Stimulated activated CD4-positive, alpha-beta T cell treated with anti-CD3 and anti-CD28 coated beads, Interleukin-4, amount 100 ng/mL, for 1 hour (primary cell): ENCODE measurements around the gene DNLZ.

Experiments used
- DNase-seq: peaks from one replicate; pipeline ENCODE4 v3.0.0-alpha.2; 2020

DNLZ gene

DNA sequence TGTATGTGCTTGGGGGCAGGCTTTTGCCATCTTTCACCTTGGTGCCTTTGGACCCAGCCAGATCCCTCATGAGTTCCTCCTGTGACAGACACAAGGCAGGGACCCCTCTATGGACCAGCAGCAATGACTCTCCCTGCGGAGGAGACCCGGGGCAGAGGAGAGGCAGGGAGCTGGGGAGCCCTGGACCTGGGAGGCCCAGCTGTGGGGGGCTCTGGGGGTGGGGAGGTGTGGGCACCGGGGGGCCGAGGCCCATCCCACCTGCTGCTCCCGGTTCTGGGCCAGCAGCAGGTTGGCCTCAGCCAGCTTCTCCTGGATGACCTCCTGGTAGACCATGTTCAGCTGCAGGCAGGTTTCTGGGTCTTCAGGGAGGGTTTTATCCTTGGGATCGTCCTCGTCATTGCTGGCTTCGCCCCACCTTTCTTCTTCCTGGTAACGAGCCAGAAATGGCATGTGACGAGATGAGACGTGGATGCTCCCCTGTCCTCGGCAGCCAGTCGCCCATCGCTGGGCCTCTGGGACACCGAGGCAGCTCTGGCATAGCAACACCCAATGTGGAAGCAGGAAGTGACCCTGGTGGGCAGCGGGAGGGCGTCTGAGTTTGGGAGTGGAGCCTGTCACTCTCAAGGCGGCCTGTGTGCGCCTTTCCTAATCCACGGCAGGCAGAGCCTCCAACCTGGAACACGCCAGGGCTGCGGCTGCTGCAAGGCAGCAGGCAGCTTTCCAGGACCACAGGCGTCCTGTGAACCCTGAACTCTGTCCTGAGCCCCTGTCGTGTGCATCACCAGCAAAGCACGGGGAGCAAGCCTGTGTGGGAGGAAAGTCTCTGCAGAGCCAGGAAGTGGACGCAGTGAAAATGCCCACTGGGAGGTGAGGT is 32.0 kb upstream of the DNLZ start:
- no peak for DNase-seq

DNA sequence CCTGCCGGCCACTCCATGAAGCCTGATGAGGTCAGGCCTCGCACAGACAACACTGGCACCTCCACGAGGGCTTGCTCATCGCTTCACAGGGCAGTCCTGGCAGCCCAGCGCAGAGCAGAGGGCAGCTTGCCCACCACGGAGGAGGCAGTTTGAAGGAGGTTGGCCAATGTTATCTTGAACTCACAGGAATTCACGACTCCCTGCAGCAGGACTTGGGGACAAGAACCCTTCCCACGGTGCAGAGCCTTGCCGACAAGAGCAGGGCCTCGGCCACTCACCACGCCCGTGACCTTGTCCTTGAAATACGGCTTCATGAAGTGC is 31.4 kb upstream of the DNLZ start:
- no peak for DNase-seq

DNA sequence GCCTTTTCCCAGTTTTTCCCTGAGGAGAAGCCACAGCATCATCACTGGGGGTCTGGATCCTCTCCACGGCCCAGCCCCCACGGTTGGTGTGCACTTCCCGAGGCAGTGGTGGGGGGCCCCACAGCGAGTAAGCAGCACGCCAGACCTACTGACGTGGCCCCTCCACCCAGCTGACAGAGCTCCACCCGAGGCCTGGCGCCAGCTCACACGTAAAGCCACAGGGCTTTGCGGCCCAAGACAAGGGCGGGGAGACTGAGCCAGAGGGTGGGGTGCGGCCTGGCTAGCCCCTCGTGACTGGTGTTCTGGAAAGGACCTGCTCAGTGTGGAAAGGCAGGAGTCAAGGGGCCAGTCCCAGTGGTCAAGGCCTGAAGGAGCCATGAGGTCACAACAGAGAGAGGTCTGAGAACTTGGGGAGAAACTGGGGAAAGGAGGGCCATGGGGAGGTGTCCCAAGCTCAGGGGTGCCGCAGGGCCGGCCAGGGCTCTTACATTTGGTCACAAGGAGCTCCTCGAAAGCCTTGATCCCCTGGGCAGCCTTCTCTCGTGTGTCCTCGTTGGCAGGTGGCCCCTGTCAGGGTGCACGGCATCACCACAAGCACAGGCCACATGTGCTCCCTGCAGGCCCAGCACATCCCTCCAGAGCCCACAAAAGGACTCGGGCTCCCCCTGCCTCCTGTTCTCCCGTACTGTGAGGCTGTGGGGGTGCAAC is 30.9 kb upstream of the DNLZ start:
- DNase-seq, result no peak

DNA sequence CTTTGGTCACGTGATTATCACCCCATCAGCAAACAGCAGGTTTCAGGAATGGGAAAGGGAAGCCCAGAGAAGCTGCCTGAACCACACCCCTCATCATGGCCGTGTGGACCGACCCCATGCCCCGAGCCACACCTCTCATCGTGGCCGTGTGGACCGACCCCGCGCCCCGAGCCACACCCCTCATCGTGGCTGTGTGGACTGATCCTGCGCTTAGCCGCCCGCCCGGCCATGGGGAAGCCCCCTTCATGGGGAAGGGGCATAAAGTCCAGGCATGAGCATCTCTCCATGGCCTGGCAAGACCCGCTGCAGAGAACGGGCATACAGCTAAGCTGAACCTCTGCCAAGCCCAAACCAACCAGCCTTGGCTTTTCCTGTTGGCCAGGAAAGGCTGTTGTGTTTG is 30.0 kb upstream of the DNLZ start:
- no peak for DNase-seq

DNA sequence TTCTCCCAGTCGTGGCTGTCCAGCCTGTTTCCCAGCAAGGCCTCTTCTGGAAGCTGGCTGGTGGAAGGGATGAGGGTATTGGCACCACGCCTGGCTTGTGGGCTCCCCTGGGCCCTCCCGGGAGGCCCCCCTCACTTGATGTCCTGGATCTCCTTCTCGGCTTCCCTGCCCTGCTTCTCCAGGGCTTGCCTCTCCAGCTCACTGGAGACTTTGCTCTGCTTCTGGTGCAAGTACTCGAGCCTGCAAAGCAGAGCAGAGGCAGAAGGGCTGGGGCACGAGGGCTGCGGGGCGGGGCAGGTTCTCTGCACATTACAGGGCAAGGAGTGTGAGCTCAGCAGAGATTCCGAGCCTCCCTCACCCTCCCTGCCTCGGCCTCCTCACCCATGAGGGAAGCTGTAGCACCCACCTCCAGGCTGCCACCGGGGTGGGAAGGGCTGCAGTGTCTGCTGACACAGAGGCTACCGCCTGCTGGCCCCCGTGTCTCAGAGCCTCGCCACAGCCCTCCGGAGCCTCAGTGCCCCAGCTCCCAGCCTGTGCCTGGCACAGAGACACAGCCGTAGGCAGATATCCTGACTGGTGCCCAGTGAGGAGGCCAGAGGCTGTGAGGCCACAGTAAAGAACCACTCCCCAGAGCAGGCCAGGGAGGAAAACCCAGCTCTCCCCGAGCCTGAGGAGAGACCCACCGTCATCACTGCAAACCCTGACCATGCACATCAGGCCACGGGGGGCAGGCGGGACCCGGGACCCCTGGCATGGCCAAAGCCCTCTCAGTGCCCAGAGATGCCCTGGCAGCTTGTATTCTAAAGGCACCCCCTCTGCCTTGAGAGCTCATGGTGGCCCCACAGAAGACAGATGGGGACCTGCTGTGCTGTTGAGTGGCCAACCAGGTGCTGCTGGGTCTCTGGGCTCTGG is 29.2 kb upstream of the DNLZ start:
- no peak for DNase-seq

DNA sequence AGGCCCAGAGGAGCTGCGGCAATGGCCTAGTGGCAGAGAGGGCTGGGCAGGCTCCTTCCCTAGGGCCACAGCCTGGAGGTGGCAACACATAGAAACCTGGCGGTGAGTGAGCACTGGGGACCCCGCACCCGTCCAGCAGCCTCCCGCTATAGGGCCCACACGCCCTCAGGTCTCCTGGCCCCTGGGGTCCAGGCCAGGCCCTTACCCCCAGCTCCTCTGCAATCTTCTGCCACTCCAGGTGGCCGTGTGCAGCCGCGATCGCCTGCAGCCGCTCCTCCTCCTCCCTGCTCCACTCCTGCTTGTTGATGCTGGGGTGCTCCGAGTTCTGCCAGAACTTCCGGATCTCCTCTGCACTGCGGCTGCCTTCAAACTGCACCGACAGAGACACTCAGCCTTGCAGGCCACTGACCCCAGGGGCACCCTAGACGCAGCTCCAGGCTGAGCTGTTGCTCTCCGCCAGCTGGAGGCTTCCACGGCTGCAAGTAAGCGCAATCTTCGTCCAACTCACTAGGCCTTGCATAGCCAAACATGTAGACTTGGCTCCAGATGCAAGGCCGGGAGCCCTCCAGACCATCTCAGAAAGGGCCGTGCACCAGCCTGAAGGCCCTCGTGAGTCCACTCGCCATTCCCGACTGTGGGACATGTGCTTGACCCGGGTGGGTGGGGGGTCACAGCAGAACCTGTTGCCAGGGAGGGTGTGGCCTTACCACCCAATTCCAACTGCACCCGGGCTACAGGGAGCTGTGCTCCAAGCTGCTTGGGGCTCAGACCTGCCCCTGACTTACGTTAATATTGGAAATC is 28.4 kb upstream of the DNLZ start:
- DNase-seq, result no peak

DNA sequence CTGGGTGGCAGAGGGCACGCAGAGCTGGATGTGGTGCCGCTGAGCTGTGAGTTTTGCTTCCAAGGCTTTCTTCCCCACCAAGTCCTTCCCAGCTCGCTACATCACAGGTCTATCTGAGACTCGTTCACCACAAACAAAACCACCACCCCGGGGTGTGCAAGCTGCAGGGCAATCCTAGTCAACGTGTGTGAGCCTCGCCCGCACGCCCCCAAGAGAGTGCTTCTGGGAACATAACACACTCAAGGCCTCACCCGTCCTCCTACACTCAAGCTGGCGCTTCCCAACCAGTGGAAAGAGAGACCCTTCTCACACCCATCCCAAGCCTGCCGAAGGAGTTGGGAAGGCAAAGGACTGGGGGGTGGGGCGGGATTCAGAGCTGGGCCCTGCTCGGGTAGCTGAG is 25.9 kb upstream of the DNLZ start:
- DNase-seq, result no peak

DNA sequence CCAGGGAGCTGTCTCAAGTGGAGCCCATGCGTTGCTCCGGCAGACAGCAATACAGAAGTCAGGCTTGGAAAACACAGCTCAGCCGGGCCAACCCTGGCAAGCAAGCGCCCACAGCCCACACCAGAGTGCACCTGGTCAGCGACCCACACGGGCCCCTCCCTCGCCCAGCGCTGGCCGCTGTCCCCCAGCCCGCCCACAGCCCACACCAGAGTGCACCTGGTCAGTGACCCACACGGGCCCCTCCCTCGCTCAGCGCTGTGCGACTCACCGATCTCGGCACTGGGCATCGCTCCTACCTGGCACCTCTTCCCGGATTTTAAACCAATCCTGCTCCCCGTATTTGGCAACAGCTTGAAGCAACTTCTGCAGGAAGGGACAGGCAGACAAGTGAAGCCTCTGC is 23.7 kb upstream of the DNLZ start:
- DNase-seq, result no peak

DNA sequence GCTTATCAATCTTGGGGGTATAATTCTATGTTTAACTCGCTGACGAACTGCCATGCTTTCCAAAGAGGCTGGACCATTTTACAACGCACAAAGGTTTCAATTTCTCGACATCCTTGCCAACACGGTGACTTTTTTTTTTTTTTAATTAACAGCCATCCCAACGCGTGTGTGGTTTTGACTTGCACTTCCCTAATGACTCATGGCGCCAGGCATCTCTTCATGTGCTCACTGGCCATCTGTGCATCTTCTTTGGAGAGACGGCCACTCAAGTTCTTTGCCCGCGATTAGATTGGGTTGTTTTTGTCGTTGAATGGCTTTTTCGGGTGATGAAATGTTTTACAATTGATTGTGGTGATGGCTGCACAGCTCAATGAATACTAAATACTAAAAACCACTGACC is 22.5 kb upstream of the DNLZ start:
- DNase-seq, result no peak

DNA sequence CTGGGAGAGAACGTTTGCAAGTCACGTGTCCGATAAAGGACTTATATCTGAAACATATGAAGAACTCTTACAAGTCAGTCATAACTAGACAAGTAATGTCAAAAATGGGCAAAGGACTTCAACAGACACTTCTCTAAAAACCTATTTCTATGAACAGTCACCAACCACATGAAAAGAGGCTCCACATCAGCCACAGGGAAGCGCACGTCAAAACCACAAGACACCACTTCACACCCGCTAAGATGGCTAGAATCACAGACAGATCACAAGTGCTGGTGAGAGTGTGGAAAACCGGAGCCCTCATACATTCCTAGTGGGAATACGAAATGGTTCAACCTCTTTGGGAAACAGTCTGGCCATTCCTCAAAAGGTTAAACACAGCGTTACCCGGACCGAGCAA is 21.5 kb upstream of the DNLZ start:
- DNase-seq, result no peak

DNA sequence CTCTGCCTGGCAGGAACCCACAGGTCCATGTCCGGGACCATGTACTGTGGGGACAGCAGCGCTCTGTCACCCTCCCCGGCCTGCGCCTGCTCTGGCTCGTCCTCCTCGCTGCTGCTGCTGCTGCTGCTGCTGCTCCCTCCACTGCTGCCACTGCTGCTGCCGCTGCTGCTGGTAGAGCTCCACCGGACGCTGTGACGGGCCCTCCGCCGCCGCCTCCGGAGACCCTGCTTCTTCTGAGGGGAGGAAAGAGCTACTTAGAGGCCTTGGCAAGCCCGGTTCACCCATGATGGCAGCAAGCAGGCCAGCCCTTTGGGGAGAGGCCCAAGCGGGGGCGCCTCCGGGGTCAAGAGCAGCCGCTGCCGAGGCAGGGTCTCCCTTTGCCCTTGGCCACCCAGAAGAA is 19.9 kb upstream of the DNLZ start:
- DNase-seq, result no peak

DNA sequence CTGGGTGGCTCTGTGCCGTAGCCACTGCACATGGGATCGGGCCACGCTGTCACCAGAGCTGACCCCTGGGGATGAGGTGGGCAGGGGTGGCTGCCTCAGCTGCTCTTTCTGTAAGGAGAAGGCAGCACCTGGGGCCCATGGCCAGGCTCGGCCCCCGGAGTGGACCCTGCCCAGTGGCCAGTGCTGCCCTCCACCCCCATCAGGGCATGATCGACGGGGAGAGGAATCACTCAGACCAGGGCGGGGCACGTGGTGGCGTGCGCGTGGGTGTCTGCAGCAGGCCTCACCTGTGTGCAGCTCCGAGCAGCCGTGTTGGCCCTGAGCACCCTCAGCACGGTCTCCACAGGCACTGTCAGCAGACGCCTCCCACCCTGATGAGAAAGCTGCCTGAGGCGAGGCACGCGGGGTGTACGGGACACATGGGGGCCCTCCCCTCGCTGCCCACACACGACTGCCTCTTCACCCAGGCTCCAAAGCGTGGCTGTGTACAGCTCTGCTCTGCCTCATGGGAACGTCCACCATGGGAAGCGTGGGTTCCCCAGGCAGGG is 18.5 kb upstream of the DNLZ start:
- no peak for DNase-seq

DNA sequence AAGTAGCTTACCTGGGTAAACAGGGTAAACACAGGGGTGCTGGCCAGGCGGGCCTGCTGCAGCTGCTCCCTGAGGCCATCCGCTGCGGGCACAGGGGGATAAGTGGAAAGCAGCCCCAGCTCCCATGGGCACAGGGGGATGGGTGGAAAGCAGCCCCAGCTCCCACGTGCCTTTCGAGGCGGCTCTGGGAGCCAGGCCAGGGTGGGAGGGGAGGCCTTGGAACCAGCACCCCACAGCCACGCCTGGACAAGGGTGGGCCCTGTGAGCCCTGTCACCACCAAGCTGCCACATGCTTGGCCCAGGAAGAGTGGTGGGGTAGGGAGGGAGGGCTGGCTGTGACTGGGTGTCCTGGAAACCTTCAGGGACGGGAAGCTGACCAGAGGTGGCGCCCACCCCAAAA is 17.8 kb upstream of the DNLZ start:
- DNase-seq, result no peak

DNA sequence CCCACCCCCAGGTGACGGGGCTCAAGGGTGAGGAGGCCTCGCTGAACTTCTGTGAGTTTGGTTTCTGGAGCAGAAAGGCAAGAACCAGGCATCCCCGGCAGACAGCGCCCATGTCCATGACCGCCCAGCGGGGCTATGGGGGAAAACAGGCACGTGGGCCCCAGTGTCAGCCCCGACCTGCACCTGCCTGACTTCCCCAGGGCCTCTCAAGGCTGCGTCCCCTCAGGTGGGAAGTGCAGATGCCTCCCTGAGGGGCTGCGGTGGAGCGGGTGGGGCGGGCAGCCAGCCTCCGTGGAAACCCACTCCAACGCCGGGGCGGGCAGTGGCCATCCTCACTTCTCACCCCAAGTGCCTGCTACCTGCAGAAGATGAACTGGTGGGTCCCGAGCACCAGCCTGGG is 16.8 kb upstream of the DNLZ start:
- no peak for DNase-seq

DNA sequence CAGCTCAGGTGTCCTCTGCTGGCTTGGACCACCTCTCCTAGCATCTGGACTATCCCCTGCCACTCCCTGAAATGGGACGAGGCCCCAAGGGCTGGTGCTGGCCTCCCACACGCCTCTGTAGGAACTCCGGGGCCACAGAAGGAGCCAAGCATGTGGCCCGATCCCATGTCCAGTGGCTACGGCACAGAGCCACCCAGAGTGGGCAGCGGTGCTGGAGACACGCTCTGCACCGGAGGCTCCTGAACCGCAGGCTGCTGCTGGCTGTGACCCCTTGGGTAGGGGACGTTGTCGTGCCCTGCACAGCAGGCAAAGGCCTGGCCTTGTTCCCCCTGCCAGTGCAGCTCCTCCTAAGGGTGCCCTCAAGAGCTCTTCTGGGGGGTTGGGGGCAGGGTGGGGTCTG is 16.3 kb upstream of the DNLZ start:
- DNase-seq, result no peak

DNA sequence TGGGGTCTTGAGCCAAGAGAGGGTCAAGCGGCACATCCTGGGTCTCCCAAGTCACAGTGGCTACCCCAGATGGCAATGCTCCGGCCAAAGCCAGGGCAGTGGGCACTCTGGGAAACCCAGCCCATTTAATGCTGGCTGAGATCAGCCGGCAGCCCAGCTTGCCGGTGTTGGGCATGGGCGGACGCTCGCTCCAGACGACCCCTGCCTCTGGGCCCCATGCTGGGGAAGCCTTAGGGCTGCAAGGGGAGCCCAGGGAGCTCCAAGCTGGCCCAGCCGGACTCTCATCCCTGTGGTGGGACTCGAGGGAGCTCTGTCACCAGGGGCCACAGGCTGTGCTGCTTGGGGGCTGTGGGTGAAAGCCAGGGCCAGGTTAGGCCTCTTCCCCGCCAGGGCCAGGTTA is 15.9 kb upstream of the DNLZ start:
- DNase-seq, result no peak

DNA sequence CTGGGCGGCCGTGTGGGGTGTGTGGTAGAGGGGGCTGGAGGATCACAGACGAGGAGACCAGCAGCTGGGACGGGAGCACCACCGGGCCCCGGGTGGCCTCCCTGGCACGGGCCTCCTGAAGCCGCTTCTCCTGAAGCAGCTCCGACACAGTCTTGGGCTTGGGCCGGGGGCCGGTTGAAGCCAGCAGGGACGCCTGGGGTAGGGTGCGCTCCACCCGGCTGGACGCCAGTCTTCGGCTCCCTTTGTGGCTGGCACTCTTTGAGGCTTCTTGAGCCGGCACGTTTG is 15.4 kb upstream of the DNLZ start:
- DNase-seq, result no peak

DNA sequence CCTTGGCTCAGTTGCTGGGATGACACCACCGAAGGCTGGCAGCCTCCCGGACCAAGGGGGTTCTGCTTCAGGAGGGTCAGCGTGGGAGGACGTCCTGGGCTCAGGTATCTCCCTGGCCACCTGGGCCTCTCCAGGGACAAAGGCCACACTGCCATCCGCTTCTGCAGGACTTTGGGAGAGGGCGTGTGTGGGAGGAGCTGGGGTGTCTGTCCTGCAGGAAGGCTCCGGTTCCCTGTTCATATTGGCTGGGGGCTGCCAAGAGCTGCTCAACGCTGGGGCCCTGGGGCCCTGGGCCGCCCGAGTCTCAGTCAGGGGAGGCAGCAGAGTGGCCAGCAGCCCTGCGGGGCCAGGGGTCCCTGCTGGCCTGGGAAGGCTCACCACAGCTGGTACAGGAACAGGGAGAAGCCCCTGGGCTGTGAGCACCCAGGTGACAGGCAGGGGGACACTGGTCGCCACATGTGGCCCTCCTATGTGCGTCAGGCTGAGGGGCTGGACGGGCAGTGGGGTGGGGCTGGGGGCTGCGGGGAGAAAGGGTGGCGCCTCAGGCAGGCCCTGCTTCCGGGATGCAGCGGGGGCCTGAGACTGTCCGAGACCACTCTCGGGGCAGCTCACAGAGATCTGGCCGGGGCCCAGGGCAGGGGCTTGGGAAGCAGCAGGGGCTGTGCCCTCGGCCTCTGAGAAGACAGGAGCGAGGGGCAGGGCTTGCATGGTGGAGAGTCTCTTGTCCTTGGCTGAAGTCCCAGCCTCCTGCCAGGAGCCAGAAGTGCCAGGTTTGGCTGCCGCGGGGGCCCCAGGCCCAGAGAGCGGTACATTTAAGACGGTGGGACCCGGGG is 14.8 kb upstream of the DNLZ start:
- no peak for DNase-seq

DNA sequence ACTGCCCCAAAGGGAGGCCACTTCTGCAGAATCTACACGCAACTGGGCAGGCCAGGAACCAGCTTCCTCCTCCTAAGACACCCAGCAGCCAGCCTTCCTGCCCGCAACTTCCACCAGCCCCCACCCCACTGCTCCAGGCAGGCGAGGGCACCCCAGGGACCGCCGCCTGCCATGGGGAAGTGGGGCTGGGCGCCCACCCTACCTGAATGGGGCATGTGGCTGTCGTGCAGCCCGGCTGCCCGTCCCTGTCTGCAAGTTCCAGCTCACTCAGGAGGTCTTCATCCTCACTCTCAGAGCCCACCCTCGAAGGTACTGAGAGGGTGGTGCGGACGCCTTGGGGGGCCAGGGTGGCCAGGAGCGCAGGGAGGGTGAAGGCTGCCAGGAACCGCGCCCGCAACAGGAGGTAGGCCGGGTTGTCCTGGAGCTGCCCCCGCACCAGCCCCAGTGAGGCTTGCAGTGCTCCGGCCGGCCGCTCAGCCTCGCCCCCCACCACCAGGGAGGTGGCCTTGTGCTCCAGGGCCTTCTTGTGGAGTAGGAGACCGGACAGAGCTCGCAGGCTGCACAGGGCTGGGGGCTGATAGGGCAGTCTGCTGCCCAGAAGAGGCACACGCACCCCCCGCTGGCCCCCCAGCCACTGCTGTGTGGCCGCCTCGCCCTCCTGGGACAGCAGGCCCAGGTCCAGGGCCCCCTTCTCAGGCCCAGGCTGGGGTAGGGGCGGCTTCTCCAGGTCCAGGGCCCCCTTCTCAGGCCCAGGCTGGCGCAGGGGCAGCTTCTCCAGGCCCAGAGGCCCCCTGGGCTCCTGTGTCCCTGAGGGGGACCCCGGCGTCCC is 14.0 kb upstream of the DNLZ start:
- DNase-seq, result no peak

DNA sequence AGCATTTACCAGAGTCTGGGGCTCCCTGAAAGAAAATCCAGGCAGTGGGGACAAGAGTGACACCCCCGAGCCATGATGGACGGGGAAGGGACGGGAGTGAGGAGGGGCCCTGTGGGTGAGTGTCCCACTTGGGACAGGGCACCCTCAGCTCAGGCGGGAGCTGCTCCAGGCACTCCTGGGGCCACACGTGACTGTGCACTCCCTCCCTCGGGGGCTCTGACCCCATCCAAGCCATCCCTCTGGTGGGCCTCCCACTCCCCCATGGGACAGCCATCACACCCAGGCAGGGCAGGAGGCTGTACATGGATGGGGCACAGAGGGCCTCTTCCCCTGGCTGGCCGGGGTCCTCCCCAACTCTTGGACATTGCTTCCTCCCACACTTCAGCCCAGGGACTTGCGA is 12.9 kb upstream of the DNLZ start:
- no peak for DNase-seq

DNA sequence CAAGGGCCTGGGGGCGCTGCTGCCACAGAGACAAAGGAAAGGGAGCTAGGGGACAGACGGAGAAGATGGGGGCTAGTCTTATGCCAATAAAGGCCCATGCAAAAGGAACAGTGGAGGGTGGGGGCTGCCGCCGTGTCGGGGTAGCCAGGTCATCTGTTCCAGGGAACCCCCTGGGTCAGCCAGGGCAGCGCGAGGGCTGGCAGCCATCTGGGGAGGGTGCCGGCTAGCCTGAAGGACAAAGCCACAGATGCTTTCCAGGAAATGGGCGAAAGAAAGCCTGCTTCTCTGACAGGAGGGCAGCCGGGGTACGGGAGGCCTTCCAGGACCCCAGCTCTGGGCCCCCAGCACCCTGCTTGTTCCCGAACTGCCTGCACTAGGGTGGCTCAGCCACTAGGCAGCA is 11.6 kb upstream of the DNLZ start:
- no peak for DNase-seq
